Measurements from ENCODE around the gene RNF31. TPM values are rescaled to one million over a fixed set of nuclear protein-coding genes. Genes with fewer than 3 reads are reported as not detected.

Gene RNF31
- total RNA-seq, 2 donors from 2014 or later: 31.6 to 41.7 TPM

- intact Hi-C loops (cut with DNase I): loop anchor here in 1 of 2 donors (5.0 kb wide), 1 partner anchor 37 kb away; the partner anchor contains the start of genes DCAF11 and NRL
- DNase-seq (peak; percentile 21), ATAC-seq (no peak)
Measured at GRCh38 chr14:24149302-24149969, 2.1 kb downstream of the RNF31 start.

- DNase-seq: peak; percentile 18
- intact Hi-C loops (cut with DNase I): no loop called here
- ATAC-seq: no peak
Measured at GRCh38 chr14:24150061-24150460, 2.8 kb downstream of the RNF31 start.

GRCh38 chr14:24150567-24150966 lies 3.3 kb downstream of the RNF31 start:
- intact Hi-C loops (cut with DNase I): no loop called here
- ATAC-seq: no peak
- DNase-seq: peak; percentile 18

GRCh38 chr14:24150993-24151392 lies 3.7 kb downstream of the RNF31 start:
- intact Hi-C loops (cut with DNase I): no loop called here
- no peak for DNase-seq
- no peak for ATAC-seq

- ATAC-seq (no peak), DNase-seq (peak; percentile 21)
- intact Hi-C loops (cut with DNase I): no loop called here
Measured at GRCh38 chr14:24151404-24152080, 4.2 kb downstream of the RNF31 start.

- intact Hi-C loops (cut with DNase I): no loop called here
- ATAC-seq: no peak
Measured at GRCh38 chr14:24155100-24155499, 7.8 kb downstream of the RNF31 start.

GRCh38 chr14:24156840-24157239 lies 9.5 kb downstream of the RNF31 start:
- no peak for DNase-seq
- intact Hi-C loops (cut with DNase I): no loop called here
- no peak for ATAC-seq

More at GRCh38 chr14:24155100-24155499, 7.8 kb downstream of the RNF31 start:
- DNase-seq: no peak

- DNase-seq (no peak), ATAC-seq (no peak)
- intact Hi-C loops (cut with DNase I): no loop called here
Measured at GRCh38 chr14:24157331-24157730, 10.0 kb downstream of the RNF31 start.

GRCh38 chr14:24159777-24160498 lies 12.6 kb downstream of the RNF31 start:
- ATAC-seq (no peak), DNase-seq (peak; percentile 24)
- intact Hi-C loops (cut with DNase I): no loop called here

GRCh38 chr14:24160499-24160849 lies 13.2 kb downstream of the RNF31 start:
- intact Hi-C loops (cut with DNase I): no loop called here
- DNase-seq (peak; percentile 17), ATAC-seq (peak; percentile 1 to 2)

GRCh38 chr14:24160850-24161804 lies 13.8 kb downstream of the RNF31 start, which contains the start of gene IRF9:
TSS of gene IRF9 (plus strand) at chr14:24161265. CDS start at chr14:24162145, 880 bp downstream.
- peak; percentile 93 to 96 for ATAC-seq
- intact Hi-C loops (cut with DNase I): no loop called here
- peak; percentile 97 for DNase-seq

- intact Hi-C loops (cut with DNase I): no loop called here
- DNase-seq: no peak
Measured at GRCh38 chr14:24162093-24162492, 14.8 kb downstream of the RNF31 start.

GRCh38 chr14:24164518-24164991 lies 17.3 kb downstream of the RNF31 start:
- ATAC-seq (no peak), DNase-seq (no peak)
- intact Hi-C loops (cut with DNase I): no loop called here

More at GRCh38 chr14:24162093-24162492, 14.8 kb downstream of the RNF31 start:
- ATAC-seq: peak in 1 of 2 donors; percentile 27

- no peak for ATAC-seq
Measured at GRCh38 chr14:24165785-24166184, 18.5 kb downstream of the RNF31 start.

GRCh38 chr14:24167469-24168114 lies 20.3 kb downstream of the RNF31 start:
- ATAC-seq (no peak), DNase-seq (no peak)
- intact Hi-C loops (cut with DNase I): no loop called here

More at GRCh38 chr14:24165785-24166184, 18.5 kb downstream of the RNF31 start:
- intact Hi-C loops (cut with DNase I): no loop called here
- DNase-seq: no peak

GRCh38 chr14:24171422-24172260 lies 24.3 kb downstream of the RNF31 start, which contains the start of gene REC8:
TSS of gene REC8 (plus strand) at chr14:24172080. CDS start at chr14:24172553, 473 bp downstream.
- peak; percentile 81 for DNase-seq
- peak; percentile 85 to 92 for ATAC-seq
- intact Hi-C loops (cut with DNase I): no loop called here

- peak in 1 of 2 donors; percentile 21 for ATAC-seq
- DNase-seq: no peak
Measured at GRCh38 chr14:24172261-24172860, 25.1 kb downstream of the RNF31 start.

More at GRCh38 chr14:24172261-24172860, 25.1 kb downstream of the RNF31 start:
- intact Hi-C loops (cut with DNase I): no loop called here
